HPDE6-E6E7 (cell line): ENCODE data around the gene COG4.
A peak's percentile ranks its signal among the peaks of the same experiment; 100 is the strongest.
"Not testable (repeated sequence)": the region's sequence is repeated elsewhere in the genome, so short reads cannot be mapped to it uniquely, and the experiment has no call there.

ENCODE experiments used
- DNase-seq: peaks from one replicate; pipeline ENCODE4 v3.0.0; 2011; ENCODE audit warnings: missing footprints; ENCODE audit errors: extremely low spot score

COG4 gene

GRCh38 chr16:70523076-70523742 is at the start of gene COG4:
Gene COG4 (minus strand): TSS chr16:70523554. CDS start chr16:70523543, 11 bp downstream.
- peak; percentile 77 for DNase-seq

- DNase-seq: no peak
Observed at GRCh38 chr16:70572926-70573270, 49.5 kb upstream of the COG4 start.

GRCh38 chr16:70572050-70572925 is 48.9 kb upstream of the COG4 start:
- no peak for DNase-seq

DNA sequence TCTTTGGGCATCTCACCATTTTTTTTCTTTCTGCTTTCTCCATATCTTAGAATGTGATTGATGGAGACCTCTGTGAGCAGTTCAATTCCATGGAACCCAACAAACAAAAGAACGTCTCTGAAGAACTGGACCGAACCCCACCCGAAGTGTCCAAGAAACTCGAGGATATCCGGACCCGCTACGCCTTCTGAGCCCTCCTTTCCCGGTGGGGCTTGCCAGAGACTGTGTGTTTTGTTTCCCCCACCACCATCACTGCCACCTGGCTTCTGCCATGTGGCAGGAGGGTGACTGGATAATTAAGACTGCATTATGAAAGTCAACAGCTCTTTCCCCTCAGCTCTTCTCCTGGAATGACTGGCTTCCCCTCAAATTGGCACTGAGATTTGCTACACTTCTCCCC is 48.3 kb upstream of the COG4 start:
- no peak for DNase-seq

DNA sequence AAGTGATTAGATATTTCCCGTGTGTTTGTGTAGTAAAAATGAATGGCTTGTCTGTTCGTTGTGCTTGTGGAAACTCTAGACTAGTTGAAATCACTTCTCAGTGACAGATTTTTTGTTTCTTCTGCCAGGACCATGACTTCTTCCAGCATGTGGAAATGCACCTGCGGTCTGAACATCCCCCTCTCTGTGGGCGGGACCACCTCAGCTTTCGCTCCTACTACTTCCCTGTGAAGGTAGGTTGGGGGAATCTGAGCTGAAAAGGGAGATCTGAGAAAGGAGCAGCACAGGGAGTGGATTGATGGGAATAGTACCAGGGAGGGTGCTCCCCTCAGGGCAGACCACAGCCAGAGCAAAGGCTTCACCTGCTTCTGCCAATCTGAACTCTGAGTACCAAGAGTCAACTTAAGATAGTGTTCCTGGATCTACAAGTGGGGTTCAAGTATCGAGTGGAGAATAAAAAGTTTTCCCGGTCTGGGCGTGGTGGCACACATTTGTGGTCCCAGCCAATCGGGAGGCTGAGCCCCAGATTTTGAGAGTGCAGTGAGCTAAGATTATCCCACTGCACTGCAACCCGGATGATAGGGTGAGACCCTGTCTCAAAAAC is 47.7 kb upstream of the COG4 start:
- DNase-seq: no peak

DNA sequence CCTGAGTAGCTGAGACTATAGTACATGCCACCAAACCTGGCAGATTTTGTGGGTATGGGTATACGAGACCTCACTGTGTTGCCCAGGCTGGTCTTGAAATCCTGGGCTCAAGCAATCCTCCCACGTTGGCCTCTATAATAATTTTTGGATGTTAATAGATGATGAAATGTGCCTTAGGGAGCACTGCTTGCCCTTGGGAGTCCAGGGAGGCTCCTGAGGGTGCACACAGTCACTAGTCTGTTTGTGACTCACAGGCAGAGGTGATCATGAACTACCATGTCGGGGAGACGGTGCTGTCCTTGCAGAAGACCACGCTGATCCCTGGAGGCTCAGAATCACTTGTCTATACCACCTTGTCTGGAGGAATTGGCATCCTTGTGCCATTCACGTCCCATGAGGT is 46.4 kb upstream of the COG4 start:
- DNase-seq: no peak

DNA sequence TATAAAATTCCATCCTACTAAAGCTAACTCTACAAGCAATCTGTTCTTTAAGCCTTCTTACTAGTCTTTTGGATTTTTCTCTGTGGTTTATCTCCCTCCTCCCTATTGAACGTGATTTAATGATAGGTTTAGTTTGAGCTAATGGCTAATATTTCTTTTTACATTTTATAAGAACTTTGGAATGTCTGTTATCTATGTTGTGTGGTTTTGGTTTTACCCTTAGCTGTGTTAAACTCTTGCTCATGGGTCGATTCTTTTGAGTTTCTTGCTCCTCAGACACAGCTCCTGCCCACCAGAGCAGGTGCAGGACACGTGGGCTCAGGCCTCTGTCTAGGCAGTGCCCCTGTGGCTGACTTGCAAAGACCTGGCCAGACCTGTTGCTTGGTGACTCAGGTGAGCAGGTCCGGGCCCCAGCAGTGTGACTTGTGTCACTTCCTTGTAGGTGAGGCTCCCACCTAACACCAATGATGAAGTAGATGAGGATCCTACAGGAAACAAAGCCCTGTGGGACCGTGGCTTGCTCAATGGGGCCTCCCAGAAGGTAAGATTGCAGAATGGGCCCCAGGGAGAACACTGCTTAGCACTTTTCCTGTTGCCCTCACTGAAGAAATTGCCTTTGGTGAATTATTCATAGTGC is 45.4 kb upstream of the COG4 start:
- peak; percentile 84 for DNase-seq

DNA sequence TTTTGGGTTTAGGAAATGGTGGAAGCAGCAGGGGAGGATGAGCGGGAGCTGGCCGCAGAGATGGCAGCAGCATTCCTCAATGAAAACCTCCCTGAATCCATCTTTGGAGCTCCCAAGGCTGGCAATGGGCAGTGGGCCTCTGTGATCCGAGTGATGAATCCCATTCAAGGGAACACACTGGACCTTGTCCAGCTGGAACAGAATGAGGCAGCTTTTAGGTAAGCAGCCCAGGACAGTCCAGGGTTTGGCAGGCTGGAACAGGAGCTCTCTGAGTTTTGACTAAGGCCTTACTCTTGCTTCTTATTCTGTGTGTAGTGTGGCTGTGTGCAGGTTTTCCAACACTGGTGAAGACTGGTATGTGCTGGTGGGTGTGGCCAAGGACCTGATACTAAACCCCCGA is 41.7 kb upstream of the COG4 start:
- DNase-seq: no peak

GRCh38 chr16:70563636-70564035 is 40.3 kb upstream of the COG4 start:
- no peak for DNase-seq

- no peak for DNase-seq
Observed at GRCh38 chr16:70561623-70562022, 38.3 kb upstream of the COG4 start.

GRCh38 chr16:70556063-70556462 is 32.7 kb upstream of the COG4 start:
- no peak for DNase-seq

DNA sequence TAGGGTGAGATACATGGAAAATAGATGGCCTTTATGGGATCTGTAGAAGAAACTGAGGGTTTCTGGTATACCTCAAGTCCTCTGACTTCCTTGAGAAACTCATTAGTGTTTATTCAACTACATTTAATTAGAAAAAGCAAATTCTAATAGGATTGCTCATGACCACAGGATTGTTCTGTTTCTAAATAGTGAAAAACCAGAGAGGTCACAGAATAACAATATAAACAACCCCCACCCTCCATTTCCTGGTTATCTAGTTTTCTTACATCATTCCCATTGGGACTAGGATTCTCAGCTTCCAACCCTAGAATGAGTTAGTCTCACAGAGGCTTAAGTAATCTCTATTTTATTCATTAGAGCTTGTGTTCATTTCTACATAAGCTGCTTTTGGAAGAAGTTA is 30.3 kb upstream of the COG4 start:
- DNase-seq: no peak

- no peak for DNase-seq
Observed at GRCh38 chr16:70552675-70553074, 29.3 kb upstream of the COG4 start.

- DNase-seq: no peak
Observed at GRCh38 chr16:70551788-70552187, 28.4 kb upstream of the COG4 start.

- DNase-seq: no peak
Observed at GRCh38 chr16:70550082-70550481, 26.7 kb upstream of the COG4 start.

GRCh38 chr16:70548936-70549335 is 25.6 kb upstream of the COG4 start:
- no peak for DNase-seq

DNA sequence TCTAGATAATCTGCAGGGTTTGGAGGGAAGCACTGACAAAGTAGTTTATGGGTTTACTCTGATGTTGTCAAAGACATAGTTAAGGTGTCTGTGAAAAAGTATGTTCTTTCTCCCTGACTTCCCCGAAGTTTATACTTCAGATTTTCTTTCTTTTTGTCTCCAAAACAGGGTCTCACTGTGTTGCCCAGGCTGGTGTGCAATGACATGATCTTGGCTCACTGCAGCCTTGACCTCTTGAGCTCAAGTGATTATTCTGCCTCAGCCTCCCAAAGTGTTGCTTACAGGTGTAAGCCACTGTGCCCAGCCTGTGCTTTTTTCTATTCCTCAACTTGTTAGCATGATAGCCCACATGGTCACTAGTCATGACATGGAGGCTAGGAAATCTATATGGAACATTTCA is 21.2 kb upstream of the COG4 start:
- DNase-seq: no peak

GRCh38 chr16:70540994-70541393 is 17.6 kb upstream of the COG4 start:
- DNase-seq: no peak

DNA sequence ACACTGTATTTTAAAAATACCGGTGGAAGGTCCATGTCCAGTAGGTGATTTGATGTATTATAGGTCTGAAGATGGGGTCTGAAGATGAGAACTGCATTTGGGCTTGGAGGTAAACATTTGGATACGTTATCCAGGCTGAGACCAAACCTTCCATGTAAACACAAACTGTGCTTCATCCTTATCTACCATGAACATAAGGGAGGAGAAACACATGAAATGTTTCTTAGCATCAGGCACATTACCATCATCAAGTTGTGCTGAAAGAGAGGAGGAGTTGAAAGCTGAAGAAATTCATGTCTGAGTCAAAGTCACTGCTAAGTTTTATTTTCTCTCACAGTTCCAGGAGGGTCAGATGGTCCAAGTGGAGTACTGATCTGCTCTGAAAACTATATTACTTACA is 11.6 kb upstream of the COG4 start:
- no peak for DNase-seq

DNA sequence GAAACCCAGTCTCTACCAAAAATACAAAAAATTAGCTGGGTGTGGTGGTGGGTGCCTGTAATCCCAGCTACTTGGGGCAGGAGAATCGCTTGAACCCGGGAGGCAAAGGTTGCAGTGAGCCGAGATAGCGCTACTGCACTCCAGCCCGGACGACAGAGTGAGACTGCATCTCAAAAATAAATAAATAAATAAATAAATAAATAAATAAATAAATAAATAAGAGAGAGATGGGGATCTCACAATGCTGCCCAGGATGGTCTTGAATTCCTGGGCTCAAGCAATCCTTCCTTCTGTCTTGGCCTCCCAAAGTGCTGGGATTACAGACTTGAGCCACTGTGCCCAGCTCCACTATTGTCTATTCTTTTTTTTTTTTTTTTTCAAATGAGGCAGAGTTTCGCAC is 6.6 kb upstream of the COG4 start:
- DNase-seq: not testable (repeated sequence)

DNA sequence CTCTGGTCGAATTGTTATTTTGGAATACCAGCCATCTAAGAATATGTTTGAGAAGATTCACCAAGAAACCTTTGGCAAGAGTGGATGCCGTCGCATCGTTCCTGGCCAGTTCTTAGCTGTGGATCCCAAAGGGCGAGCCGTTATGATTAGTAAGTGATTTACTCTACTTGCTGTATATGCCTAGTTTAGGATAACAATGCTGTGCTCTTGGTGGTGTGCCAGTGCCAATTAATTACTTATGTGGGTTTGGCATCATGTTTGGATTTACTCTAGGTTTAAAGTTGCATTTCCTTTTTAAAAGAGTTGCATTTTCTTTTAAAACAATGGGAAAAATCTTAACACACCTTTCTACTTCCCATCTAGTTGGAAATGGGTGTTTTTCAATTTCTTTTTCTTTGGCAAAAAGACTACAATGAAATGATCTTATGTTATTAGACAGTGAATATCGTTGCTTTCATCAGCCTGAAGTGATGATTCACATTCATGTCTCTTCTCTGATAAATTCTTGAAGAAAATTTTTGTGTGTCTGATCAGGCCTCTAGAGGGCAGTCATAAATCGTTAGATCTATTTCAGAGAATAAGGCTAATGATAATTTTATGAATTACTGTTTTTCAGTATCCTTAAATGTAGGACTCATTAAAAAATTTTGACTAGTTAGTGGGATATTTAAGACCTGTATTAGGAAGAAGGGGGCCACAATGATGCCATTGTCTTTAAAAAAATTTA is 5.9 kb upstream of the COG4 start:
- DNase-seq: peak; percentile 49
